Measurements from ENCODE around the gene CCN2. TPM values are rescaled to one million over a fixed set of nuclear protein-coding genes. Genes with fewer than 3 reads are reported as not detected.
A peak's percentile ranks its signal among the peaks of the same experiment; 100 is the strongest.
"Not testable (repeated sequence)": the region's sequence is repeated elsewhere in the genome, so short reads cannot be mapped to it uniquely, and the experiment has no call there.

CCN2 gene
- total RNA-seq, 1 experiment from 2014 or later = 32.8 TPM

DNA sequence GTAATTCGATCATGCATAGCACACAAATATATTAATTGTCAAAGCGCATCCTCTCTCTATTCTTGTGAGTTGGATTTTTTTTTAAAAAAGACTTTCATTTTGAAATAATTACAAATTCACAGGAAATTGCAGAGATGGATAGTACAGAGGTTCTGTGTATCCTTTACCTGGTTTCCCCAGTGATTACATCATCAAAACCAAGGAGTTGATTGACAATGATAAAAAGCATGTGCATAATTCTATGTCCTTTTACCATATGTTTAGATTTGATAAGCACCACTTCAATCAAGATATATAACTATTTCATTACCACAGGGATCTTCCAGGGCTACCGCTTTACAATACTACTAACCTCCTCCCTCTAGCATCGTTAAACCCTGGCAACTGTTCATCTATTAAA lies 40.2 kb downstream of the CCN2 start:
- DNase-seq (ENCODE audit: low spot score) = no peak

DNA sequence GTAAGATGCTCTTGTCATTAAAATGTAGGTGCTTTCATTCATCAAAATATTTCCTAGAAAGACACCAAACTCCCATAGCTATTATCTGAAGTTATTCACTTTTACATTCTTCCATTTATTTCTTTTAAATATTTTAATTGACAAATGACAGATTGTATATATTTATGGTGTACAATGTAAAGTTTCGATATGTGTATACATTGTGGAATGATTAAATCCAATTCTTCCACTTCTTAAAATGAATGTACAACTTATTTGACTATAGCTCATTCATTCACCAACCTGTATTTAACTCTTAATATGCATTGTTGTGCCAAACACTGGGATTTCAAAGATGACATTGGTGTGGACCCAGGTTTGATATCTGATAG lies 41.0 kb downstream of the CCN2 start:
- DNase-seq (ENCODE audit: low spot score) = no peak

DNA sequence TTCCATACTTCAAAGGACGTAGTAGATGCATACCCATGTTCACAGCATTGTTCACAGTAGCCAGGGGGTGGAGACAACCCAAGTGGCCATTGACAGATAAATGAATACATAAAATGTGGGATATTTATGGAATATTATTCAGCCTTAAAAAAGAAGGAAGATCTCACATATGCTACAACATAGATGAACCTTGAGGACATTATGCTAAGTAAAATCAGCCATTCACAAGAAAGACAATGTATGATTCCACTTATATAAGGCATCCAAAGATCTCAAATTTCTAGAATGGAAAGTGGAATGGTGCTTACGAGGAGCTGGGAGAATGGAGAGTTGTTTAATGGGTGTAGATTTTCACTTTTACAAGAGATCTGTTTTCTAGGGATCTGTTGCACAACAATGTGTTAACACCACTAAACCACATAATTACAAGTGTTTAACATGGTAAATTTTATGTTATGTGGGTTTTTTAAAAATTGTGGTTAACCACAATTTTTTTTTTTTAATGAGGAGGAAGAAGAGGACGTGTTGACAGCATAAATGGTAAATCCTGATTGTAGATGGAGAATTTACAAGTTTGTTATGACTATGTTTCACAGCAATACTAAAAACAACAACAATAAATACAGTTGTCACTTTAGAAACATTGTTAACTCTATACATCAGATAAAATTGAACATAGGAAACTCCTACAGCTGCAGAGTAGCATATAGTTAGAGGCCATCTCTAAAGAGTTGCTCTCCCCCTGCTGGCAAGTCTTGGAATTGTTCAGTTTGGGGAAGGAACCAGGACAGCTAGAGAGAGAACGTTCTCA lies 41.6 kb downstream of the CCN2 start:
- DNase-seq (ENCODE audit: low spot score) = peak; percentile 91

DNA sequence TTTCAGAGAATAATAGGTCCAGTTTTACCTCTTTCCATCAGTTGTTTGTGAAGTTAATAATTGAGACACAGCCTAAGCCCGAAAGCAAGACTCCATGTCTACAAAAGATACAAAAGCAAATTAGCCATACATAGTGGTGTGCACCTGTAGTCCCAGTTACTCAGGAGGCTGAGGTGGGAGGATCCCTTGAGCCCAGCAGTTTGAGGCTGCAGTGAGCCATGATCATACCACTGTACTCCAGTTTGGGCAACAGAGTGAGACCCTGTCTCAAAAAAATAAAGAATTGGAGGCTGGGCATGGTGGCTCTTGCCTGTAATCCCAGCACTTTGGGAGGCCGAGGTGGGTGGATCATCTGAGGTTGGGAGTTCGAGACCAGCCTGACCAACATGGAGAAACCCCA lies 42.4 kb downstream of the CCN2 start:
- not testable (repeated sequence) for DNase-seq (ENCODE audit: low spot score)

DNA sequence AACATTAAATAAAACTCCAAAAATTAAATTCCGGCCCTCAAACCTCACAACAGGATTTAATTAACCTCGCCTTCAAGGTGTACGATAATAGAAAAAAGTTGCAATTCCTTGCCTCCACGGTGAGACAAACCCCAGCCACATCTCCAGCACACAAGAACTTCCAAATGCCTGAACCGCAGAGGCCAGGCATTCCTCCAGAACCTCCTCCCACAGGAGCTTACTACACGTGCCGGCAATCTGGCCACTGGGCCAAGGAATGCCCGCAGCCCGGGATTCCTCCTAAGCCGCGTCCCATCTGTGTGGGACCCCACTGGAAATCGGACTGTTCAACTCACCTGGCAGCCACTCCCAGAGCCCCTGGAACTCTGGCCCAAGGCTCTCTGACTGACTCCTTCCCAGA lies 47.4 kb downstream of the CCN2 start:
- DNase-seq (ENCODE audit: low spot score) = not testable (repeated sequence)

DNA sequence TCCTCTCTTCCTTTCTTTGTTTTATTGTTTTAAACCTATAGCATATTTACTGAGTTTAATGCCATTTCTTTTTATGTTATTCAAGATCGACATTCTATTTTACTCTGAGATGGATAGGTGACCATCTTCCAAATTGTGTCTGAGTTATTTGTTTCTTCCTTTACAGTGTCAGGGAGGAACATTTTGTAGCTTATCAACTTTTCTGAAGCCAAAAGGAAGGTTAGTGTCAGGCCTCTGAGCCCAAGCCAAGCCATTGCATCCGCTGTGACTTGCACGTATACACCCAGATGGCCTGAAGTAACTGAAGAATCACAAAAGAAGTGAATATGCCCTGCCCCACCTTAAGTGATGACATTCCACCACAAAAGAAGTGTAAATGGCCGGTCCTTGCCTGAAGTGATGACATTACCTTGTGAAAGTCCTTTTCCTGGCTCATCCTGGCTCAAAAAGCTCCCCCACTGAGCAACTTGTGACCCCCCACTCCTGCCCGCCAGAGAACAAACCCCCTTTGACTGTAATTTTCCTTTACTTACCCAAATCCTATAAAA lies 49.8 kb downstream of the CCN2 start:
- not testable (repeated sequence) for DNase-seq (ENCODE audit: low spot score)

DNA sequence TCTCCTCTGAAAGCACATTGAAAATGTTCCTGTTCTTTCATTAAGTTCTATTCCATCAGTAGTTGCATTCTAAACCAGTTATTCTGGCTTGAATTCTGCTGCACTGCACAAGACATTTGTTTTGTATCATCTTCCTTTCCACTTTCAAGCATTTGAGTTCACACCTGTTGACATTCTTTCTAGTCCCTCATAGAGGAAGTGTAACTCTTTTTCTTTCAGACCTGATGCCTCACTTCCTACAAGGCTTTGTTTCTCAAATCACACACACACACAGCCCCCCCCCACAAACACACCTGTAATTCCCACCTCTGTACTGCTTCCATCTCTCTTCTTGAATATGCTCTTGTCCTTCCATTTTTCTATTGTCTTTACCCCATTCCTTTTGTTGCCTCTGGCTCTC lies 50.9 kb downstream of the CCN2 start:
- no peak for DNase-seq (ENCODE audit: low spot score)

DNA sequence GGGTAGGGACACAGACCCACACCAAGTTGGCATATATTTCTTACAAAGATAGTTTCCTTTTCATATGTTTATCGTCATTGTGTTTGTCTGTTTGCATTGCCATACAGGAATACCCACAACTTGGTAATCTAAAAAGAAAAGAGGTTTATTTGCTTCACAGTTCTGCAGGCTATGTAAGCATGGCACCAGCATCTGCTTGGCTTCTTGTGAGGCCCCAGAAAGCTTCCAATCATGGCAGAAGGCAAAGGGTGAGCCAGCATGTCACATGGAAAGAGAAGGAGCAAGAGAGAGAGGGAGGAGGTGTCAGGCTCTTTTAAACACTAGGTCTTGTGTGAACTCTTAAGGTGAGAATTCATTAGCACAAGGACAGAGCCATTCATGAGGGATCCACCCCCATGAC lies 52.5 kb downstream of the CCN2 start:
- no peak for DNase-seq (ENCODE audit: low spot score)

Other genes starting within 250 kb of the CCN2 start
- not detected in 2 replicates for gene OR2A4, start 250.0 kb downstream of the CCN2 start, total RNA-seq (2014; rRNA removed; shearing (Covaris generic))
- not detected in 2 replicates for gene CTAGE9, start 240.4 kb downstream of the CCN2 start, total RNA-seq (2014; rRNA removed; shearing (Covaris generic))
- 0.03 and 0.33 TPM in 2 replicates for gene ENPP1, start 143.4 kb downstream of the CCN2 start, total RNA-seq (2014; rRNA removed; shearing (Covaris generic))